GM12874 (cell line): Measurements from ENCODE around the gene KRTAP26-1.
A peak's percentile ranks its signal among the peaks of the same experiment; 100 is the strongest.

ENCODE experiments used
- TF ChIP-seq, protein P1 (sequence below): IDR thresholded peaks from 2 replicates; pipeline ENCODE4 v1.5.1; 2011; ENCODE audit warnings: low read depth, mild to moderate bottlenecking, control low read depth, low read length, moderate library complexity; ENCODE audit not compliant: insufficient read depth

The KRTAP26-1 gene

DNA sequence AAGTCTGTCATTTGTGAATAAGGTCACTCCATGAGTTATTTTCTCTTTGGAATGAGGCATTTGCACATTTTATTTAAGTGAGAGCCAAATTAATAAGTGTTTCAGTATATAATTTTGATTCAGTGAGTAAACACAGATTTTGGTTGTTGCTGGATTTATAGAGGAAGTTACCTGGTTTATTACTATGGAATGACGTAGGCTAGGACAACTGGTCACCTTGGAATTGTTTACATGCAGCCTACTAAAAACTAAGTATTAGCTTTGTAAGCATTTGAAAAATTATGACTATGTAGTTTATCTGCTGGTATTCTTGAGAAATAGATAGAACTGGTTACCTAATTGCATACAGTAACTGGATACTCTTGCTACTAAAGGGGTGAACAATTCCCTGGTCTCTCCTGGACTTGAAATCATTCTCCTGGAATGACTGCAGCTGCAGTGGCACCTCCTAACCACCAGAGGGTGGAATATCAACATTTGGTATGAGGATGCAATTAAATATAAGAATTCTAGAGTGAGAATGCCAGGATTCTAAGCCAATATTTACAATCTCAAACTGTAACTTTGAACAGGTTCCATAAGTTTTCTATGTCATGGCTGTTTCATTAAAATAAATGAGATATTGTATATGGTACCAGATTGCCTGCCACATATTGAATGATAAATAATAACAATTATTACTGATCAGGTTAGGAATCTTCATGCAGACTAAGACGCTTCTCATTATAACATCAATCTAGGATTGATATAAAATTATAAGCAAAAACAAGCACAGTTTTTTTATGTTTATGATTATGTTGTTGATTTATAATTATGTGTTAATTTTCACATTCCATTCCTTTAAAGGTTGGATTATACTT lies 20.8 kb upstream of the KRTAP26-1 start:
- TF ChIP-seq, protein P1, sequence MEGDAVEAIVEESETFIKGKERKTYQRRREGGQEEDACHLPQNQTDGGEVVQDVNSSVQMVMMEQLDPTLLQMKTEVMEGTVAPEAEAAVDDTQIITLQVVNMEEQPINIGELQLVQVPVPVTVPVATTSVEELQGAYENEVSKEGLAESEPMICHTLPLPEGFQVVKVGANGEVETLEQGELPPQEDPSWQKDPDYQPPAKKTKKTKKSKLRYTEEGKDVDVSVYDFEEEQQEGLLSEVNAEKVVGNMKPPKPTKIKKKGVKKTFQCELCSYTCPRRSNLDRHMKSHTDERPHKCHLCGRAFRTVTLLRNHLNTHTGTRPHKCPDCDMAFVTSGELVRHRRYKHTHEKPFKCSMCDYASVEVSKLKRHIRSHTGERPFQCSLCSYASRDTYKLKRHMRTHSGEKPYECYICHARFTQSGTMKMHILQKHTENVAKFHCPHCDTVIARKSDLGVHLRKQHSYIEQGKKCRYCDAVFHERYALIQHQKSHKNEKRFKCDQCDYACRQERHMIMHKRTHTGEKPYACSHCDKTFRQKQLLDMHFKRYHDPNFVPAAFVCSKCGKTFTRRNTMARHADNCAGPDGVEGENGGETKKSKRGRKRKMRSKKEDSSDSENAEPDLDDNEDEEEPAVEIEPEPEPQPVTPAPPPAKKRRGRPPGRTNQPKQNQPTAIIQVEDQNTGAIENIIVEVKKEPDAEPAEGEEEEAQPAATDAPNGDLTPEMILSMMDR = peak; percentile 68; the same call in 1 of the 2 replicates

DNA sequence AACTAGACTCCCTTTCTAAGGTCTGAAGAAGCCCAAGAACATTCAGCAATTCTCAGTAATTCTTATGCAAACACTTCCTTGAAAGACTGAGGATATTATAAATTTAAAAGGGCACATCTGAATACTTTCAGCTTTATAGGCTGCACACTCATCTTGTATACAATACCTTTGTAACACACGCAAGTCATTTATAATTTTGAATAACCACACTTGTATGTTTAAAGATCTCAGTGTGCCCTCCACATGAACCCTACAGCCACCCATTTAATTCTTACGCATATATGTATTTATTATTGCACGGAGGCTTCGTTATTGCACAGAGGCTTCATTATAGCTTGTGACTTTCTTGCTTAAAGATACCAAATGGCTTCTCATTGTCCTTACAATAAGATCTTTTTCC lies 18.6 kb upstream of the KRTAP26-1 start:
- TF ChIP-seq, protein P1 = no peak

DNA sequence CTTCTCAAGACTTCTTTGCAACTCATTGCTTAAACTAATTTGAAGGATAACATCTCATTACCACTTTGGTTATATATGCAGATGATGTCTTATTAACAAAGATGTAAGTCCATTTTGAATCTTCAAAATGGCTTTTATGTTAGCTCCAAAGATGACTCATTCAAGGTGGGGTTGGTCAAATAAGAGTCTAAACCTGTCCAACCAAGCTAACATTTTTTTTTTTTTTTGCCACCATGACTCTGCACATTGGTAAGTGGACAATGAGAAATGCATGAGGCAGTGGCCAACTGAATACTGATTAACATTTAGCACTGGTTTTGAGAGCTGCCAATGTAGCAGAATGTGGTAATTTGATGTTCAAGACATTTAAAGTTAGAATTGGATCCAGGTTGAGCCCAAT lies 17.7 kb upstream of the KRTAP26-1 start:
- TF ChIP-seq, protein P1 = no peak

DNA sequence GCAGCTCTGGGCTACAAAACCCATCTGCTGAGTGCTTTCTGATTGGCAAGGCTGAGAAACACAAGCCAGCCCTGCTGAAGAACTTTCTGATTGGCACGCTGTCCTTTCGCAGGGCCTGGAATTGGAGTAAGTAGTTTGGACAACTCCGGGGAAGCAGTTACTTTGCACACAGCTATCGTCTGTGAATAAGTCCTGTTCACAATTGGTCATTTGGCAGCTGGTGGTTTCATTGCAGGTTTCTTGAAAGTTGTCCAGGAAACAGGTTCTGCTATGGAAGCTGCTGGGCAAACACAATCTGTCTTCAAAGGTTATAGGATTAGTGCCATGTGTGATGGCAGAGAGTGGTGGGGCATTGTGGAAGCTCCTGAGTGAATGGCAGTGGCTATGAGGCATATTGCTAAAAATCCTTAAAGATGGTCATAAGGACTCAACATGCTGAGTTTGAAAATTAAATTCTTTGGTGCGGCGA lies 17.2 kb upstream of the KRTAP26-1 start, which contains the start of gene KRTAP27-1:
Gene KRTAP27-1, minus strand, starts transcription at position 419 of the 469 bp plus-strand sequence. Its CDS starts 26 bp downstream, at position 393.
- TF ChIP-seq, protein P1 = no peak

DNA sequence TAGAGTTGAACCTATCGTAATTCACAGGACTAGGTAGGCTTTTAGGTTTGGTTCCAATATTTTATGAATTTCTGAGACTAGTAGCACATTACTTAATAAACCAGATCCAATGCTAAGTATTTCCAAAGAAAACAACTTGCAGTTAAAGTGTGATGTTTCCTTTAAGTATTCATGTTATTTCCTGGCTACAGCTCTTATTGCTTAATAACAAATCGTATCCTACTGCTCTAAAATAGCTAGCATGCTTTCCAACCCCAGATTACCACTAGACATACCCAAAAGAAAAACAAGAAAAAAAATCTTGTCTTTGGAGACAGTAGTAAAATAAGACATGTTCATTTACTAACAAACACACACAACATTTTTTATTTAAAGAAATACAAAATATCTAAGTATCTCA lies 16.5 kb upstream of the KRTAP26-1 start:
- TF ChIP-seq, protein P1 = no peak

DNA sequence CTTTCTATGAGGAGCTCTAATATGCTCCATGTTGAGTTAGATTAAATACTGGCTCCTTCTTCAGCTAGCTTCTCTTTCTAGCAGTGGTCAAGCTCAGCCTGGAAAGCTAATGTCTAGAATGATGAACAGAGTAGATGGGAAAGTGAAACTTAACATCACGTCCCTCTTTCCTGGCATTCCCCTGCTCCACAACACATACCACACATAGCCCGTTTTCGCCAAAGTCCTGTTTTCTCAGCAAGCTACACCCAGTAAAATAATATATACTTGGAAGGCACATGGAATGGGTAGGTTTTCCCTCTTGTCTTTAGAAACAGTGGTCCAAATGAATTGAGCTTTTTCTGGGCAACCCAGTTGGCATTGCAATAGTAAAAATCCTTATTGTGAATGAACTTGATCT lies 13.6 kb upstream of the KRTAP26-1 start:
- TF ChIP-seq, protein P1 = no peak

DNA sequence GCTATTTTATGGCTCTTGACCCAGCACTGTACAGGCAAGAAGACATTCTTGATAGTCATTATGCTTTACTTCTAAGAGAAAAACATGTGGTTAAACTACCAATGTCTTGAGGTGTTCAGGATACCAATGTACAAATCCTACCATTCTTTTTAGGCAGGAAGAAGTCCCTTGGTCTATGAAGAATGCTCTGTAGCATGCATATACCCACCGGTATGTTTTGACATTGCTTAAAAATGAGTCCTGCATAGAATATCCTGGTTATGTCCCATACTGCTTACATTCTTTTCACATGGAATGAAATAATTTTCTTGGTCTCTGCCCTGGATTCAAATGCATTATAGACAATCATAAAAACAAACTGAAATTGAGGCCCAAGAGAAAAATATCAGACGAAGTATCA lies 12.6 kb upstream of the KRTAP26-1 start:
- TF ChIP-seq, protein P1 = no peak
